HCT116 (cell line): ENCODE data around the gene IQGAP3. TPM values are rescaled to one million over a fixed set of nuclear protein-coding genes. Genes with fewer than 3 reads are reported as not detected.

Experiments
- ATAC-seq: fragments of 200-7000 bp; cut with Tn5 transposase; 2 replicates; pipeline ENCODE4 v1.9.1; 2020; ENCODE audit warnings: mild to moderate bottlenecking, moderate library complexity
- BruUV-seq: library from RNA; stranded (reverse); fragments of 400-500 nt; replicated peaks from 2 replicates; lab custom pipeline; 2021; lab: Mats Ljungman, UMichigan
- CTCF ChIA-PET: fragments of 300-600 bp; sonication (Branson Sonifier 250); formaldehyde crosslinking; loops from one replicate; lab custom pipeline; 2021; ENCODE audit warnings: antibody characterized with exemption; lab: Charles Lee
- POLR2A ChIA-PET: fragments of 300-600, 350-600 bp; sonication (Branson Sonifier 250); formaldehyde crosslinking; loops from one replicate; lab custom pipeline; 2021; ENCODE audit warnings: antibody characterized with exemption; lab: Charles Lee
- RAD21 ChIA-PET, 2 experiments: fragments of 300-600 bp; sonication (Branson Sonifier 250); formaldehyde crosslinking; loops; one replicate each; lab custom pipeline; 2023; ENCODE audit warnings: low total read pairs in 2 of 2; ENCODE audit not compliant: uncharacterized antibody in 2 of 2, unreplicated experiment in 2 of 2, low non-redundant PET in 1 of 2; lab: Charles Lee
- DNase-seq: peaks from one replicate; pipeline ENCODE4 v3.0.0-alpha.2; 2010; ENCODE audit warnings: low read depth, low spot score
- H2AFZ ChIP-seq: fragments of 200-600 bp; shearing (Covaris generic), sonication (generic); 2 replicates; pipeline ENCODE4 v1.6.1; 2017; ENCODE audit warnings: low read depth, mixed run types, mixed read lengths, antibody characterized with exemption, low read length; ENCODE audit not compliant: poor library complexity, severe bottlenecking
- H3K27ac ChIP-seq: 2 replicates; pipeline ENCODE4 v1.5.1; 2012; ENCODE audit warnings: low read depth, low read length
- H3K27me3 ChIP-seq: fragments of 200-600 bp; sonication (generic); 2 replicates; pipeline ENCODE4 v1.6.1; 2016; ENCODE audit warnings: mixed run types, low read length, mixed read lengths; ENCODE audit not compliant: insufficient read depth
- H3K36me3 ChIP-seq, 2 experiments: fragments of 200-500 bp in 1 of 2; fragments of 200-600 bp in 1 of 2; sonication (Bioruptor generic) in 1 of 2; sonication (generic) in 1 of 2; 2 replicates each; pipeline versions ENCODE4 v1.5.1 to v1.6.1; 2014 to 2016; ENCODE audit warnings: low read length in 2 of 2, inconsistent platforms in 1 of 2, mixed read lengths in 1 of 2, mixed run types in 1 of 2; ENCODE audit not compliant: insufficient read depth in 2 of 2, control insufficient read depth in 1 of 2
- H3K4me1 ChIP-seq, 2 experiments: fragments of 200-600 bp in 1 of 2; sonication (generic) in 1 of 2; 2 replicates each; pipeline versions ENCODE4 v1.5.1 to v1.6.1; 2012 to 2017; ENCODE audit warnings: low read length in 2 of 2, inconsistent platforms in 1 of 2, mild to moderate bottlenecking in 1 of 2, mixed read lengths in 1 of 2, mixed run types in 1 of 2, moderate library complexity in 1 of 2; ENCODE audit not compliant: insufficient read depth in 2 of 2, control insufficient read depth in 1 of 2
- H3K4me2 ChIP-seq: fragments of 200-600 bp; sonication (generic); 2 replicates; pipeline ENCODE4 v1.6.1; 2017; ENCODE audit warnings: mixed run types, low read length, mixed read lengths
- H3K4me3 ChIP-seq, 2 experiments: fragments of 200-600 bp in 1 of 2; sonication (generic) in 1 of 2; replicated peaks in 1 of 2; 2 replicates each; pipeline ENCODE4 v1.5.1; 2011 to 2016; ENCODE audit warnings: low read length in 2 of 2, control low read depth in 1 of 2, low read depth in 1 of 2, mild to moderate bottlenecking in 1 of 2, mixed read lengths in 1 of 2, mixed run types in 1 of 2
- H3K79me2 ChIP-seq: fragments of 200-600 bp; sonication (generic); 2 replicates; pipeline ENCODE4 v1.6.1; 2017; ENCODE audit warnings: mild to moderate bottlenecking, mixed run types, low read length, moderate library complexity, mixed read lengths; ENCODE audit not compliant: insufficient read depth
- H3K9ac ChIP-seq: fragments of 200-600 bp; sonication (generic); 2 replicates; pipeline ENCODE4 v1.6.1; 2016; ENCODE audit warnings: low read length, mixed read lengths
- H3K9me2 ChIP-seq: fragments of 200-600 bp; sonication (generic), shearing (Covaris generic); 2 replicates; pipeline ENCODE4 v1.6.1; 2017; ENCODE audit warnings: mixed run types, mild to moderate bottlenecking, moderate library complexity; ENCODE audit not compliant: insufficient read depth
- H3K9me3 ChIP-seq, 2 experiments: fragments of 200-500 bp in 1 of 2; fragments of 200-600 bp in 1 of 2; sonication (Bioruptor generic) in 1 of 2; sonication (generic) in 1 of 2; 2 replicates each; pipeline ENCODE4 v1.6.1; 2014 to 2017; ENCODE audit warnings: low read length in 2 of 2, mixed read lengths in 2 of 2, inconsistent platforms in 1 of 2, low read depth in 1 of 2, mild to moderate bottlenecking in 1 of 2, mixed run types in 1 of 2, moderate library complexity in 1 of 2; ENCODE audit not compliant: control insufficient read depth in 1 of 2, insufficient read depth in 1 of 2
- H4K20me1 ChIP-seq: fragments of 200-600 bp; sonication (generic), shearing (Covaris generic); 2 replicates; pipeline ENCODE4 v1.6.1; 2017; ENCODE audit warnings: mixed run types, mild to moderate bottlenecking, moderate library complexity; ENCODE audit not compliant: insufficient read depth
- CEBPB ChIP-seq: IDR thresholded peaks from 2 replicates; pipeline ENCODE4 v1.6.1; 2012; ENCODE audit warnings: low read depth
- CTCF ChIP-seq, 3 experiments: fragments of 200-600 bp in 1 of 3; sonication (generic) in 1 of 3; IDR thresholded peaks in 2 of 3; conservative IDR thresholded peaks in 1 of 3; 2 replicates each; pipeline ENCODE4 v1.5.1; 2012 to 2017; ENCODE audit warnings: low read depth in 2 of 3, low read length in 2 of 3, antibody characterized with exemption in 1 of 3, borderline replicate concordance in 1 of 3, control low read depth in 1 of 3, mild to moderate bottlenecking in 1 of 3, mixed read lengths in 1 of 3, mixed run types in 1 of 3, moderate library complexity in 1 of 3; ENCODE audit not compliant: insufficient read depth in 1 of 3
- EGR1 ChIP-seq: IDR thresholded peaks from 2 replicates; pipeline ENCODE4 v1.6.1; 2012; ENCODE audit warnings: low read depth
- ELF1 ChIP-seq: IDR thresholded peaks from 2 replicates; pipeline ENCODE4 v1.6.1; 2012; ENCODE audit warnings: low read depth, borderline replicate concordance
- FOSL1 ChIP-seq: IDR thresholded peaks from 2 replicates; pipeline ENCODE4 v1.6.1; 2012; ENCODE audit warnings: low read depth
- JUND ChIP-seq: IDR thresholded peaks from 2 replicates; pipeline ENCODE4 v1.6.1; 2012
- MAX ChIP-seq: IDR thresholded peaks from 2 replicates; pipeline ENCODE4 v1.6.1; 2012
- POLR2A ChIP-seq: IDR thresholded peaks from 2 replicates; pipeline ENCODE4 v1.7.0; 2011; ENCODE audit warnings: borderline replicate concordance; ENCODE audit not compliant: insufficient read depth, insufficient read length; ENCODE audit errors: extremely low read depth
- POLR2AphosphoS5 ChIP-seq: IDR thresholded peaks from 2 replicates; pipeline ENCODE4 v1.6.1; 2011; ENCODE audit warnings: mild to moderate bottlenecking, low read depth, low read length, moderate library complexity
- RAD21 ChIP-seq: IDR thresholded peaks from 2 replicates; pipeline ENCODE4 v1.6.1; 2012; ENCODE audit warnings: low read depth, mild to moderate bottlenecking
- SIN3A ChIP-seq: IDR thresholded peaks from 2 replicates; pipeline ENCODE4 v1.6.1; 2012; ENCODE audit warnings: low read depth
- YY1 ChIP-seq: IDR thresholded peaks from 2 replicates; pipeline ENCODE4 v1.6.1; 2011; ENCODE audit warnings: low read length, low read depth, moderate library complexity, mild to moderate bottlenecking; ENCODE audit not compliant: insufficient replicate concordance; ENCODE audit errors: extremely low read depth
- ZBTB33 ChIP-seq: IDR thresholded peaks from 2 replicates; pipeline ENCODE4 v1.6.1; 2011; ENCODE audit warnings: mild to moderate bottlenecking, low read length, moderate library complexity; ENCODE audit not compliant: insufficient replicate concordance; ENCODE audit errors: extremely low read depth
- ZFX ChIP-seq: fragments of 450-650 bp; IDR thresholded peaks from 2 replicates; pipeline ENCODE4 v1.6.1; 2017
- ZNF274 ChIP-seq: fragments of 200-500 bp; sonication (Bioruptor generic); IDR thresholded peaks from 2 replicates; pipeline ENCODE4 v1.6.1; 2014; ENCODE audit warnings: mild to moderate bottlenecking, low read depth, low read length, inconsistent platforms
- intact Hi-C: fragments of 100-400 bp; cut with micrococcal nuclease; formaldehyde crosslinking; loops from 2 replicates; pipeline ENCODE4 v1.10.0; 2022
- total RNA-seq: library from RNA; stranded (reverse); gene quantifications from one replicate; pipeline ENCODE4 v1.2.1, GENCODE V29; 2021; ENCODE audit not compliant: unreplicated experiment

Gene IQGAP3
- total RNA-seq, 1 experiment from 2014 or later = 38.8 TPM

- no peak for ATAC-seq
- H3K4me1 ChIP-seq = no peaks in the 10 kb centered on the region
- no TSS peak for BruUV-seq
- ChIA-PET POLR2A (no interaction called here), RAD21 (no interaction called here), CTCF (no interaction called here)
- H3K36me3 ChIP-seq = peaks cover 28 to 36% of the 10 kb centered on the region in 2 experiments
- no peaks in the 10 kb centered on the region for H3K27me3 ChIP-seq
- no peak overlapping the region for H3K4me2 ChIP-seq
- no peak overlapping the region for H2AFZ ChIP-seq
- intact Hi-C loops = no loop called here
- H3K4me3 ChIP-seq = no peak overlapping the region
- no peak for TF ChIP-seq ZBTB33
- no peak for TF ChIP-seq POLR2A
- no peak for TF ChIP-seq CTCF (IDR thresholded peaks at IDR 0.05 in 2 of 3, conservative IDR thresholded peaks at IDR 0.05 in 1 of 3; ENCODE audit: borderline replicate concordance in 1 of 3, insufficient read depth in 1 of 3, low read depth in 2 of 3, low read length in 2 of 3)
- no peak for TF ChIP-seq CEBPB
- no peak for TF ChIP-seq JUND
- TF ChIP-seq ZFX = no peak
- TF ChIP-seq EGR1 = no peak
- TF ChIP-seq RAD21 = no peak
- no peak for TF ChIP-seq YY1
- no peak for TF ChIP-seq POLR2AphosphoS5
- no peak for TF ChIP-seq MAX
- TF ChIP-seq SIN3A = no peak
- TF ChIP-seq ZNF274 = no peak
- no peak for TF ChIP-seq ELF1
- no peak for TF ChIP-seq FOSL1
- DNase-seq = no peak
- H3K9ac ChIP-seq = no peak overlapping the region
- no peak overlapping the region for H3K27ac ChIP-seq
- no peaks in the 10 kb centered on the region for H3K9me2 ChIP-seq
- no peaks in the 10 kb centered on the region for H4K20me1 ChIP-seq
- no peaks in the 10 kb centered on the region for H3K79me2 ChIP-seq
- H3K9me3 ChIP-seq = no peaks in the 10 kb centered on the region
Measured at GRCh38 chr1:156534424-156535060, 37.8 kb downstream of the IQGAP3 start.
